Left colon (tissue), 2 donors: ENCODE measurements around the gene RNF8. TPM values are rescaled to one million over a fixed set of nuclear protein-coding genes. Genes with fewer than 3 reads are reported as not detected.

Source experiments
- ATAC-seq: fragments of 200-7000 bp; cut with Tn5 transposase; one replicate; pipeline ENCODE4 v1.9.1; 2020; ENCODE audit warnings: mild to moderate bottlenecking, moderate library complexity
- DNase-seq, 2 donors: peaks; one replicate each; pipeline ENCODE4 v3.0.0-alpha.2; 2020
- intact Hi-C, 2 donors: fragments of 100-400 bp; cut with DNase I in 1 of 2; cut with micrococcal nuclease in 1 of 2; formaldehyde crosslinking; loops; one replicate each; pipeline versions ENCODE4 v1.11.2 to v1.14.0; 2022; cut with DNase I, micrococcal nuclease
- total RNA-seq, 2 donors: library from RNA; stranded (reverse); fragmentation: NEBNext Ultra II Directional; extraction: Animal tissue kit (Norgen Biotek cat#: 25700); gene quantifications; one replicate each; pipeline ENCODE4 v1.2.1, GENCODE V29; 2021
- donor health status: DM: no; HTN: no; CAD: no.
- donor health status: DM: yes; HTN: yes; CAD: no.

The RNF8 gene
- total RNA-seq, 2 donors from 2014 or later, result 11.9 to 12.5 TPM

DNA sequence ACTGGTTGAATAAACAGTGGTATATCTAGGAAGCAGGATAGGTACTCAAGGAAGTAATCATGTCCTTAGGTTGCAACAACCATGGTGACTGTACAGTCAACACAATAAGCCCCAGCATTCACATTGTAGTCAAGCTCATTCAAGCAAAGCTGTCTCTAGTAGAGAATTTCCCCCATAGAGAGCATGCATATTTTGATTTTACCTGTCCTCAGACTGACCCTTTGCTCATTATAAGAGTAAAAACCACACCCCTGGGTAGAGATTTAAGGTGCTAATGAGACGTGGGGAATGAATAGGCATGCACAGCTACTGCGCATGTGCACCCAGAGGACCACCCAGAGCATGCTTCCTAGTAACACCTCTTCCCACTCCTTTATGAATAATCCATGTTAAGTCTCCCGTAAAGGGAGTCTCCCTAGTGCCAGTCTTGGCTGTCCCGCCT is 6.1 kb upstream of the RNF8 start:
- DNase-seq (no peak), ATAC-seq (peak; percentile 58)
- intact Hi-C loops, result no loop called here

DNA sequence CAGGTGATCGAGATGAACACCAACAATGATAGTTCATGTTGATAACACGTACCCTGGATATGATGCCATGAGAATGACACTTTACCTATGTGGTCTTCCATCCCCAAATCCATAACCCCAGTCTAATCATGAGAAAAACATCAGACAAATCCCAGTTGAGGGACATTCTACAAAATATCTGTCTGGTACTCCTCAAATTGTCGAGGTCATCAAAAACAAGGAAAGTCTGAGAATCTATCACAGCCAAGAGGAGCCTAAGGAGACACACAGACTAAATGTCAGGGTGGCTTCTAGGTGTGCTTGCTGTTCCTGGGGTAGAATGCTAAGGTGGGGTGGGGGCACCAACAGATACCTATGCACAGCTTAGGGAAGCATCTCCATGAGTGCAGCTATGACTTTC is 2.8 kb upstream of the RNF8 start:
- DNase-seq (no peak), ATAC-seq (no peak)
- intact Hi-C loops, result no loop called here

DNA sequence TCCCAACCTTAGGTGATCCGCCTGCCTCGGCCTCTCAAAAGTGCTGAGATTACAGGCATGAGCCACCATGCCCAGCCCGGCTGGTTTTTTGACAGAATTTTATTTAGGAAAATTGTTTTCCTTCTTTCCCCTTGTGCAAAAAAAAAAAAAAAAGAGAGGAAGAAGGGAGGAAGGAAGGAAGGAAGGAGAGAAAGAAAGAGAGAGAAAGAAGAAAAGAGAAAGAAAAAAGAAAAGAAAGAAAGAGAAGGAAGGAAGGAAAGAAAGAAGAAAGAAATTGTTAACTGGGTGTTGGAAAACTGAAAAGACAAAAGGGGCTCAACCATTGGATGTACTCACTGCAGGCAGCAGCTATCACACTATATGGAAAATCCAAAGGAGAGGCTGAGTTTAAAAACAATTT is 1.4 kb upstream of the RNF8 start:
- intact Hi-C loops, result no loop called here

DNA sequence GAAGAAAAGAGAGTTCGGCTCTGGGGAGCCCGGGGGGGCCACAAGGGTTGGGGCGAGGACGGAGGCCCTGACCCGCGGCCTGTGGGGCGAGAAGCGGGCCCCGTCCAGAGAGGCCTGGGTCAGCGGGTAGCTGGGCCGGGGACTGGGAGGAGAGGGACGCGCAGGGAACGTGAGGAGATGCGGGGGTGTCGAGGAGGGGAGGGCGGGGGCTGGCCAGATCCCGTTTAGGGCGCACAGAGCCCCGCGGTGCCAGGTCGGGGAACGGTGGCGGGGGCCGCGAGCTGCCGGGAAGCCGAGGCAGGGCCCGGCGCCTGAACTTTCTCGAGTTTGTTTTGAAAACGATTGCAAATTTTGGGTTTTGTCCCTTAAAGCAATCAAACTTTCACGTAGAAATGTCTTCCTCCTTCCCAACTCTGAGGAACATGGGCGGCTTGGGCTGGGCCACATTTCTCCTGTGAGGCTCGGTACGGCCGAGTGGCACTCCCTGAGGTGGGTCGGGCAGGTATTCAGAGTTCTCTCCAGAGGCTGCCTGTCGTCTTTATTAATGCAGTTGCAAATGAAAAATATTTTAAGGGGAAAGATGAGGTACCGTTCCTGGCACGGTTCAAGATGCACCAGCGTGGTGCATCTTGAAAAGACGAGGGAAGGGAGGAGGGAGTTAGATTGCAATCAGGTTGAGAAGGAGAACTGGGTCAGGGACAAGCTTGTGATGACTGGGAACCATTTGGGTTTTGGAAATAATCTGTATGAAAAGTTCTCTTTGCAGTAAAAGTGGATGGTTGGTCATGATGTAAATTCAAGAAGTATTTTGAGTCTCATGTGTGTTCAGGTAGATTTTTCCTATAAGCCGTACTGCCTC is 972 bp downstream of the RNF8 start:
- intact Hi-C loops, result no loop called here
- DNase-seq, result peak in 1 of 2 donors; percentile 46
- peak; percentile 70 for ATAC-seq

More for the DNA sequence above, 1.4 kb upstream of the RNF8 start:
- ATAC-seq (no peak), DNase-seq (no peak)

DNA sequence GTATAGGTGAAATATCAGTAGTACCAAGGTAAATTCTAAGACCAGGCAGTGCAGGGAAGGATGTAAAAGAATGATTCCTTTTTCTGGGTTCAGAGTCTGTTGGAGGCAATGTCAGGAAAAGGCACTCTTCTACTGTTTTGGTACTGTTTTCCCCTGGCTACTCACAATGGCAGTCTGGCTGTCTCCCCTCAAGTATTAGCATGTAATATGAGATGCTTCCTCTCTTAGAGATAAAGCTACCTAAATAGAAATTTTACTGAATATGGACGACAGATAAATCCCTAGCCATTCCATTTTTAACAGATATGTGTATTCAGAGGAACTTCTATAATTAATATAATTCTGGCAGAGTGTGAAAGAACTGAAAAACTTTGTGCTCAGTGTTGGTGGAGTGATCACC is 3.5 kb downstream of the RNF8 start:
- intact Hi-C loops, result no loop called here
- ATAC-seq, result no peak
- DNase-seq, result no peak

DNA sequence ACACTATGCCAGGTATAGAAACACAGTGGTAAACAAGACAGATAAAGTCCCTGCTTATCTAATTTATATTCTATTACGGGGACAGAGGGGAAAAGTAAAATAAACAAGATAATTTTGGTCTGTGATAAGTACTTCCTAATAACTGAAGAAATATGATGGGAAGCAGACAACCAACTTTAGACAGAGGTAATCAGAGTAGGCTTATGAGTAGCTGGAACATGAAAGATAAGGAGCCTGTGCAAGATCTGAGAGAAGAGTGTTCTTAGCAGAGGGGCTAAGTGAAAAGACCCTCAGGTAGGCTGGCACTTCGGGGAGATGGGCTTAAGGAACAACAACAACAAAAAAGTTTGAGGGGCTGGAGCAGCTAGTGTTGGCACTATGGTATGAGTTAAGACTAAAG is 4.1 kb downstream of the RNF8 start:
- ATAC-seq, result no peak
- intact Hi-C loops, result no loop called here

DNA sequence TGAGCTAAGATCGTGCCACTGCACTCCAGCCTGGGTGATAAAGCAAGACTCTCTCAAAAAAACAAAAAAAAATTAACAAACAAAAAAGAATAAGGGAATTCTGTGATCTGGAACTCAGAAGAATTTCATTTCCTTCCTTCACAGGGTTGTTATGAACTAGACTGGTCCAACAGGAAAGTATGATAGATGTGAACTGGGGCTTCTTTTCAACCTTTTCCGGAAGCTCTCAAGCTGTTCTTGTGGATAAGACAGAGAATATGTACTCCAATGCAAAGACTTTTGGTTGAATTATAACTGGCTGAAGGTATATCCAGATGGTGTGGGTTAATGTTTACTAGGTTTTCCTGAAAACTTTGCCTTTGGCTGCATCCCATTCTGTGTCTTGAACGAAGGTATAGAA is 5.3 kb downstream of the RNF8 start:
- intact Hi-C loops, result no loop called here
- ATAC-seq (no peak), DNase-seq (no peak)

More for the DNA sequence above, 4.1 kb downstream of the RNF8 start:
- no peak for DNase-seq

DNA sequence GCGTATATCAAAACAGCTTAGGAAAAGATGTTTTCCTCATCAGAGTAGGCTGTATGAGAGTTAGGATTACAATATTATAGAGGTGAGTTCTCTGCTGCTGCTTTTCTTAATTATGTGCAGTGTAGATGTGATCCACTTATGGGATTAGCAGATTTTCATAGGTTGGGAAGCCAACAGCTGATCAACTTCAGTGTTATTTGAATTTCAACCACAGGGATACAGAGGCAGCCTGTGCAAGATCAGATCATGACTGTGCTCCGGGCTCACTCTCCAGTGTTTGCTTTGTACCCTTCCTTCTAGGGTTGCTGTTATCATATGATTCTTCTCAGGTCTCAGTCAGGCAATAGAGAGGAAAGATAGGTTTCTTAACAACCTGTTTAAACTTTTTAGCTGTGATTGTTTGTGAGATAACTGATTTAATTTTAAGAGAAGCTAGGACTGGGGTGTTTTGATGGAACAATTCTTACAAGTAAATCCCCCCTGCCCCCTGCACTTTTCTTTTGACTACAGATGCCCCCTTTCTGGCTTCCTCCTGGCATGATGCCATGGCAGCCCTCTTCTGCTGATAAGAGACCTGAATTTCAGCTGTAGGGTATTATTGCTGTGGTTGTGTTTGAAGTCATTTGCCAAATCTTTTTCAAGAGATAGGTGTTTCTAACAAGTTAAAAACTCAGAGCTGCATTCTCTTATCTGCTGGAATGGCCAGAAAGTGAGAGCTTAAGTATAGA is 8.5 kb downstream of the RNF8 start:
- ATAC-seq (no peak), DNase-seq (no peak)
- intact Hi-C loops, result no loop called here

DNA sequence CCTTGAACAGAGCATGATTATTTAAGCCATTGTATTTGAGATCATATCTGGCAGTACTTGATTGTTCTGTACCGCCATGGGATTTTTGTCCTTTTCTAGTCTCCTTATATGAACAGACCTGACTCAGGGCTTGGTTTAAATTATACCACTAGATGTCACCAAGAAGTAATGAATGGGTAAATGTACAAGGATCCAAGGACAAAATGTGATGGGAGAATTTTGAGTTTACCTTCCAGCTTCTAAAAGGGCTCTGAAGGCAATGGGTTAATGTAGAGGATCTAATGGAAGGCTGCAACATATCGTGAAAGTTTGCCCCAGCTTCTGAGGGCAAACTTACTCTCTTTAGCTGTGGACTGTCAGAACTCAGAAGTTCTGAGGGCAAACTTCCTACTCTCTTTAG is 12.0 kb downstream of the RNF8 start:
- ATAC-seq (no peak), DNase-seq (no peak)
- intact Hi-C loops, result no loop called here

DNA sequence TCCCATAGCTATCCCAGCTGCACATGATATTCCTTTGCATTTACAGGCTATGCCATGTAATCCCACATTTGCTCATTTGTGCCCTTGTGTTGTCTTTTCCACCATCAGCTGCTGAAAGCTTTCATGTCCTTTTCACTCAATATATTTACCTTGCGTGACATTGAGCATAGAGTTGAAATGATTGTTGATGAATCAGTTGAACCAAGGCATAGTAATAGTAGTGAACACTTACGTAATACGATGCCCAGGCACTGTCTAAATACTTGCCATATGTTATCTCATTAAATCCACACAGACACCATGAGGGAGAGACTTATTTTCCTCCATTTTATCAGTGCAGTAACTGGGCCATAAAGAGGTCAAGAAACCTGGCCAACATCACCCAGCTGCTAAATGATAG is 13.1 kb downstream of the RNF8 start:
- DNase-seq (no peak), ATAC-seq (no peak)
- intact Hi-C loops, result no loop called here

DNA sequence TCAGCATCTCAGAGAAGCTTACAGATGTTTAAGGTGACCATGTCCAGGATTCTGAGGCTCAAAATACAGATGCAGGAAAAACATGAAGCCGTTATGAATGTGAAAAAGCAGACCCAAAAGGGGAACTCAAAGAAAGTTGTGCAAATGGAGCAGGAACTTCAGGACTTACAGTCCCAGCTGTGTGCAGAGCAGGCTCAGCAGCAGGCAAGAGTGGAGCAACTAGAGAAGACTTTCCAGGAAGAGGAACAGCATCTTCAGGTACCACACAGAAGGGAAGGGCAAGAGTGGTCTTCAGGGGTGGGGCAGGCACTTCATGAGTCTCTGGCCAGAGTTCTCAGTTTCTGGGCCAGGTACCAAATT is 15.2 kb downstream of the RNF8 start:
- intact Hi-C loops, result no loop called here
- ATAC-seq (no peak), DNase-seq (no peak)

DNA sequence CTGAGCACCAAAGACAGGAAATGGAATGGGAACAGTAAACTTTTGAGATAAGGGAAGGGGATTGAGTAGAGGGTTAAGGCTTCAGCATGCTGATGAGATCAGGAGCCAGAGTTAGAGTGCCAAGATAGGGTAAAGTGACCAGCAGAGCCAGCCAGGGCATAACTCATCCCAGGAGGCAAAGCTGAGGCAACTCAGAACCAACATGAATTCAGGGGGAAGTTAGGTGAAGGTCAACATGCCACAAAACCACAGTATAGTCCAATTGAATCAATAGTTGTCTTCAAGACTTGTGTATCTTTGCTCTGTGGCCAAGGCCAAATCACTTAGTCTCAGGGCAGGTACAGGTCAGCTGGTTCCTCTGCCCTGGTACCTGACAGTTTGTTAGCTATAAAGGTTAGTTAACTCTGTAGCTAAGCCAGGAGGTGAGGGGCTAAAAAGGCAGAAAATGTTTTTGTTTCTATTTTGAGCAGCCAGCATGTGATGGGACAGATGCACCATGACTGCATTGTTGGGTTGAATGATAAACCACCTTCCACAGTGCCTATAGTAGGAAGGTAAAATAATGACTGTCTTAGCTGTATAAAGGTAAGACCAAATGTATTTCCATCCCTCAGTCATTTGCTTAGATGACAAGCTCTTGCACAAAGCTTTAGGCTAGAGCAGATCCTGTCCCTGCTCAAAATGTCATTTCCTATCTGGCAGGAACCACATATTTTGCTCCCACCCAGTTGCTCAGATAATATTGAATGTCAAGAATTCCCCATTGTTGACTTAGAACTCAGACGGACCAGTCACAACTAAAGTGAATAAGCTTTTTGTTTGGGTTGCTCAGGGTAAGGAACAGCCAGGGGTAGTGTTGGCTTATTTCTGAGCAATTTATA is 15.8 kb downstream of the RNF8 start:
- intact Hi-C loops, result no loop called here
- DNase-seq (no peak), ATAC-seq (no peak)

DNA sequence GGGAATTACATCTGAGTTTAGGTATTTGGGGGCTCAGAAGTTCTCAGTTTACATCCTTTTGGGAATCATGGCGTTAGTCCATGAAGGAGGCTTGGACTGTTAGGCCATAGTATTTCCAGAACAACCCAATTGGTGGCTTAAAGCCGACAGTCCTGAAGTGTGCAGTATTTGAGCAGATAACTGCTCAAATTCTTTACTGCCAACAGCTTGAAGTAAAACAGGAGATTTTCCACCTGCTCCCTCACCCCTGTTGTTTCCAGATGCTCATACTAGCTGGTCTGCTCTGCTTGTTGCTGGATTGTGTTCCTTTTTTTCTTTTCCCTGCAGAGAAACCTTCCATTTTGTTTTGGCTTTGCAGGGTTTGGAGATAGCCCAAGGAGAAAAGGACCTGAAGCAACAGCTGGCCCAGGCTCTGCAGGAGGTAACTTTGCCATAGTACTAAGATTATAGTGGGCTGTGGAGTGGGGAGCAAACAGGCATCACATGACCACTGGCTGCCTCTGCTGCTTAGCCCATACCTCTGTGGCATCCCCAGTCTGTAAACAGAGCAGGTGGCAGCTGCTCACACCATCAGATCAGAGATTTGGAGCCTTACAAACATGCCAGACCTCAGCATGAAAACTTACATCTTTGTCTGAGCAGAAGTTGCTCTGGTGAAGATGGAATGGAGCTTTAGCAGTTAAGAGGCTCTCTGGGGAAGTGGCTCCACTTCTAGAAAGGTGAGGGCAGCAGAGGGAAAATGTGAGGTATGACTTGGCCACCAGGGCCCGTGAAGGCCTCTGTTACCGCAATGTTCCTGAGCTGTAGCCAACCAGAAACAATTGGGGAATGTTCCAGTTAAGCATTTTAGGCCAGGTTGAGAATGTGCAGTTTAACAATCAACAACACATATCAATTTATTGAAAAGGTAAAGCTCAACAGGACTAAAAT is 17.6 kb downstream of the RNF8 start:
- intact Hi-C loops, result no loop called here
- ATAC-seq (no peak), DNase-seq (no peak)

DNA sequence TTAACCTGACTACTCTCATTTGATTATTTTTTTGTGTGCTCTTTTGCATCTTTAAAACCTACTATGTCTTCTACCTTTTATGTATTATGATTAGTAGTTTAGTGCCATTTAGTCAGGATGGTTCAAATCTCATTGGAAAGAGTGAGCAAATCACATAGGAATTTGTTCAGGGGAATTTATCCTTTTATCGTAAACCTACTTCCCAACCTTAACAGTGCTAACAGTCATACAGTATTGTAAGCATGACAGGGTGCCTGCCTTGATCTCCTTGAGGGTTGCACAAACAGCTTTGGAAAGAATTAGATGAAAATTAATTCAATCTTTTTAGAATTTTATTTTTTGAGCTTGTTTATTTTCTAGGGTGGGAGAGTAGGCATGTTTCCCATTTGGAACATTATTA is 18.3 kb downstream of the RNF8 start:
- ATAC-seq, result no peak
- intact Hi-C loops, result no loop called here
- no peak for DNase-seq

DNA sequence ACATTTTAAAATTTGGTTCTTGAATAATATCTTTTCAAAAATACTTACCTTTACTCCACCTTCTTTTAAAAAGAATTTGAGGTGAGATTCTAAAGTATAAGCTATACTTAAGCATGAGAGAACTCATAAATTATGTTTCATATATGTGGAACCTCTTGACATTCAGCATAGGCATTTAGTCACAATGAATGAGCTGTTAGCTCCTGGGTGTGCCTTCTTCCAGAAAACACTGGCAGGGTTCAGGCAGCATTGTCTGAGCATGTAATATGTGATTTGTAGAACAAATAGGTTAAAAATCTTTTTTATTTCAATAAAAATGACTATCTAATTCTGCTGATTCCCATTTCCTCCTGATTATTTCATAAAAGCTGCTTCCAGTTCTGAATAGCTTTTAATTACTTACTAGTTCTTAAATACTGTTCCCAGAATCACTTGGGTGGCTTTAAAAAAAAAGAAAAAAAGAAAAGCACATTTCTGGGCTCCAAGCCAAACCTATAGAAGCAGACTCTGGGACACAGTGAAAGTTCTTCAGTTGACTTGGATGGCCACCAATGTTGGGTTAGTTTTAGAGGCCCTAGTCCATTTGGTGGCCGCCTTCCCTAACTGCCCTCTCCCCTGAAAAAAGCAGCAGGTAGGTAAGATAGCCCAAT is 20.2 kb downstream of the RNF8 start:
- no peak for ATAC-seq
- DNase-seq, result no peak
- intact Hi-C loops, result no loop called here

DNA sequence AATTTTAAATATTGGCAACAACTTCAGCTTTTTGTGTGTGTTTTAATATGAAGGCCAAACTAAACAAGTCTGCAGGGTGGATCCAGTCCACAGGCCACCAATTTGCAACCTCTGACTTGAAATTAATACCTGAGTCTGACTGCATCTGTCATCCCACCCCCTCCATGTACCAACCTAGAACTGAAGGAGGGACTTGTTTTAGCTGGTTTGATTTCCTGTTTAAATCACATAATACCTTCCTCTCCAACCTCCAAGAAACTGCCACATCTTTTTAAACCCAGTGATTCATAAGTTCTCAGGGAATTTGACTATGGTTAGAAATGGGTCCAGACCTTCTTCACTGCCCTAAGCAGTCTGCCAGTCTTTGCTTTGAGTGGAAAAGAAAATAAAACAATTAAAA is 21.6 kb downstream of the RNF8 start:
- intact Hi-C loops, result no loop called here
- ATAC-seq (no peak), DNase-seq (no peak)

DNA sequence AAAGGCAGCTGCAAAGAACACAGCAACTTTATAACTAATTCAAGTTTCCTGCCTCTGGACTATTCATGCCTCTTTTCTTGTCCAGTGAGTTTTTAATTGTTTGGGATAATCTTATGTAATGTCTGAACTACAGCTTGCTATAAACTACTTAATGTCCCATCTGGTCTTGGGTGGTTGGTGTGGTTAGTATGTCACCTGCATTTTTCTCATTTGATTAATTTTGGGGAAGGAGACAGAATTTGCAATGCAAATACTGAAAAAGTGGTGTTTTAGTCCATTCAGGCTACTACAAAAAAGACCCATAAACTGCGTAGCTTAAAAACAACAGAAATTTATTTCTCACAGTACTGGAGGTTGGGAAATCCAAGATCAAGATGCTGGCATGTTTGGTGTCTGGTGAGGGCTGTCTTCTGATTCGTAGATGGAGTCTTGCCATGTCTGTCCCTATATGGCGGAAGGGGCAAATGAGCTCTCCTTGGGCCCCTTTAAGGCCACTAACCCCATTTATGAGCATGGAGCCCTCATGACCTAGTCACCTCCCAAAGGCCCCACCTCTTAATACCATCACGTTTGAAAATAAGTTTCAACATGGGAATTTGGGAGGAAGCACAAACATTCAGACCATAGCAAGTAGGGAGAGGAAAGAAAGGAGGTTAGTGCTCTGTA is 22.4 kb downstream of the RNF8 start:
- intact Hi-C loops, result no loop called here
- ATAC-seq (no peak), DNase-seq (no peak)
